GM12878 (cell line): ENCODE measurements around the gene VAV2. TPM values are rescaled to one million over a fixed set of nuclear protein-coding genes. Genes with fewer than 3 reads are reported as not detected.

Experiments used
- ATAC-seq: fragments of 200-7000 bp; cut with Tn5 transposase; 3 replicates; pipeline ENCODE4 v1.9.1; 2020; ENCODE audit warnings: mild to moderate bottlenecking, moderate library complexity
- BruUV-seq: library from RNA; stranded (reverse); fragments of 400-500 nt; replicated peaks from 2 replicates; lab custom pipeline; 2021; lab: Mats Ljungman, UMichigan
- CTCF ChIA-PET: fragments of 300-600 bp; sonication (Branson Sonifier 250); formaldehyde crosslinking; extraction: SDS; loops from one replicate; lab custom pipeline; 2021; ENCODE audit warnings: inconsistent platforms; lab: Yijun Ruan, JAX
- POLR2A ChIA-PET: fragments of 350-600 bp; formaldehyde crosslinking; extraction: SDS; loops from one replicate; lab custom pipeline; 2021; ENCODE audit warnings: inconsistent platforms; lab: Charles Lee
- RAD21 ChIA-PET: fragments of 300-600 bp; sonication (Branson Sonifier 250); formaldehyde crosslinking; loops from one replicate; lab custom pipeline; 2023; ENCODE audit warnings: antibody characterized with exemption; ENCODE audit not compliant: unreplicated experiment; lab: Charles Lee
- SMC1A ChIA-PET: fragments of 300-600 bp; sonication (Branson Sonifier 250); formaldehyde crosslinking; loops from one replicate; lab custom pipeline; 2023; ENCODE audit not compliant: unreplicated experiment, uncharacterized antibody; lab: Charles Lee
- DNase-seq: peaks from one replicate; pipeline ENCODE4 v3.0.0-alpha.2; 2011; ENCODE audit warnings: low read depth, low spot score
- FAIRE-seq: peaks from 3 replicates; lab custom pipeline; 2011; peaks lifted over from hg19 to GRCh38; lab: Jason Lieb, UNC
- H2AFZ ChIP-seq: 2 replicates; pipeline ENCODE4 v1.6.0; 2011; ENCODE audit warnings: low read depth, low read length, control low read depth; ENCODE audit not compliant: control insufficient read depth
- H3K27ac ChIP-seq: 2 replicates; pipeline ENCODE4 v1.5.1; 2011; ENCODE audit warnings: control low read depth; ENCODE audit not compliant: control insufficient read depth, insufficient read depth
- H3K27me3 ChIP-seq, 2 experiments: replicated peaks in 1 of 2; 2 replicates each; pipeline versions ENCODE4 v1.6.0 to v1.6.1; 2011; ENCODE audit warnings: low read length in 1 of 2; ENCODE audit not compliant: control insufficient read depth in 2 of 2, insufficient read depth in 2 of 2
- H3K36me3 ChIP-seq, 2 experiments: 2 replicates each; pipeline ENCODE4 v1.5.1; 2011; ENCODE audit warnings: low read length in 1 of 2; ENCODE audit not compliant: control insufficient read depth in 2 of 2, insufficient read depth in 2 of 2
- H3K4me1 ChIP-seq: 2 replicates; pipeline ENCODE4 v1.6.1; 2011; ENCODE audit warnings: mild to moderate bottlenecking, low read length, moderate library complexity, mixed read lengths; ENCODE audit not compliant: control insufficient read depth, insufficient read depth
- H3K4me2 ChIP-seq: 2 replicates; pipeline ENCODE4 v1.6.0; 2011; ENCODE audit warnings: control low read depth; ENCODE audit not compliant: control insufficient read depth, insufficient read depth
- H3K4me3 ChIP-seq: fragments of 200-600 bp; sonication (generic); 2 replicates; pipeline ENCODE4 v1.5.1; 2016
- H3K79me2 ChIP-seq: 2 replicates; pipeline ENCODE4 v1.6.0; 2011; ENCODE audit warnings: low read length; ENCODE audit not compliant: control insufficient read depth, insufficient read depth
- H3K9ac ChIP-seq: 2 replicates; pipeline ENCODE4 v1.8.0; 2011; ENCODE audit warnings: low read length, control low read depth, mixed read lengths; ENCODE audit not compliant: control insufficient read depth, insufficient read depth
- H3K9me3 ChIP-seq: replicated peaks from 3 replicates; pipeline ENCODE4 v1.5.1; 2011; ENCODE audit warnings: mild to moderate bottlenecking, low read length; ENCODE audit not compliant: control insufficient read depth, insufficient read depth
- H4K20me1 ChIP-seq: 2 replicates; pipeline ENCODE4 v1.6.0; 2011; ENCODE audit not compliant: control insufficient read depth, insufficient read depth
- BMI1 ChIP-seq: fragments of 450-650 bp; IDR thresholded peaks from 2 replicates; pipeline ENCODE4 v1.6.1; 2016; ENCODE audit warnings: mild to moderate bottlenecking, moderate library complexity, borderline replicate concordance
- CBX3 ChIP-seq: fragments of 200-600 bp; sonication (generic); IDR thresholded peaks from 2 replicates; pipeline ENCODE4 v1.6.1; 2016; ENCODE audit warnings: low read depth, borderline replicate concordance
- CBX5 ChIP-seq: sonication (generic); IDR thresholded peaks from 2 replicates; pipeline ENCODE4 v1.6.1; 2016; ENCODE audit warnings: low read depth, moderate library complexity, mild to moderate bottlenecking, inconsistent platforms
- CHD2 ChIP-seq: IDR thresholded peaks from 2 replicates; pipeline ENCODE4 v1.6.1; 2011; ENCODE audit warnings: low read depth, low read length, improper control_type of control experiment, borderline replicate concordance
- CREM ChIP-seq: IDR thresholded peaks from 2 replicates; pipeline ENCODE4 v1.6.1; 2014; ENCODE audit warnings: antibody characterized with exemption, low read depth
- MTA3 ChIP-seq: IDR thresholded peaks from 2 replicates; pipeline ENCODE4 v1.6.1; 2012; ENCODE audit warnings: low read length, inconsistent platforms, borderline replicate concordance
- NBN ChIP-seq: fragments of 450-650 bp; IDR thresholded peaks from 2 replicates; pipeline ENCODE4 v1.6.1; 2016
- NFYA ChIP-seq: IDR thresholded peaks from 2 replicates; pipeline ENCODE4 v1.6.1; 2011; ENCODE audit warnings: low read depth, mild to moderate bottlenecking, low read length, improper control_type of control experiment, borderline replicate concordance
- NRF1 ChIP-seq: conservative IDR thresholded peaks from 2 replicates; pipeline ENCODE4 v1.6.1; 2011; ENCODE audit warnings: mild to moderate bottlenecking, low read depth, low read length, improper control_type of control experiment
- PKNOX1 ChIP-seq: fragments of 450-650 bp; IDR thresholded peaks from 2 replicates; pipeline ENCODE4 v1.6.1; 2016; ENCODE audit warnings: mild to moderate bottlenecking
- RCOR1 ChIP-seq: conservative IDR thresholded peaks from 2 replicates; pipeline ENCODE4 v1.6.1; 2012; ENCODE audit warnings: low read depth, low read length, improper control_type of control experiment
- WRNIP1 ChIP-seq: IDR thresholded peaks from 2 replicates; pipeline ENCODE4 v1.6.1; 2011; ENCODE audit warnings: low read depth, low read length, improper control_type of control experiment, borderline replicate concordance
- WGBS: methylation state at CpG from one replicate; pipeline ENCODE4 v1.1.6; 2016; ENCODE audit warnings: low lambda C conversion rate; ENCODE audit not compliant: insufficient replicate concordance, insufficient coverage; ENCODE audit errors: missing lambda C conversion rate; 5-methylcytosine and 5-hydroxymethylcytosine counted together
- in situ Hi-C: fragments of 300-500 bp; cut with MboI; formaldehyde crosslinking; loops from 9 replicates; pipeline ENCODE4 v1.14.3; 2018; ENCODE audit warnings: mixed read lengths
- intact Hi-C: fragments of 100-400 bp; cut with micrococcal nuclease; formaldehyde crosslinking; loops from one replicate; pipeline ENCODE4 v1.14.2; 2022; ENCODE audit not compliant: unreplicated experiment
- polyA plus RNA-seq, 11 experiments: library from polyadenylated mRNA; depleted of rRNA in 4 of 11; unstranded in 6 of 11; stranded (reverse) in 5 of 11; fragments of >200 nt; fragmentation: Nextera tagmentation in 4 of 11; fragmentation: Illumina TruSeq in 1 of 11; extraction: Ambion mirVana in 4 of 11; extraction: Trizol in 1 of 11; gene quantifications; 1 replicate in 1 of 11; 2 replicates in 10 of 11; pipeline versions ENCODE4 v1.2.1 to v1.2.3, GENCODE V29; 2011 to 2016; ENCODE audit warnings: inconsistent platforms in 2 of 11, missing spikeins in 2 of 11, low read depth in 1 of 11
- total RNA-seq, 4 experiments: library from RNA; depleted of rRNA in 3 of 4; stranded (reverse); fragments of >200 nt in 3 of 4; fragmentation: Illumina TruSeq in 1 of 4; extraction: Trizol in 1 of 4; gene quantifications; 2 replicates each; pipeline versions ENCODE4 v1.2.1 to v1.2.3, GENCODE V29; 2013 to 2021
- TF ChIP-seq, protein P1 (sequence below): fragments of 450-650 bp; formaldehyde crosslinking; IDR thresholded peaks from 2 replicates; pipeline ENCODE4 v1.4.0; 2020; ENCODE audit warnings: mild to moderate bottlenecking, moderate library complexity
- TF ChIP-seq, protein P2 (sequence below): fragments of 450-650 bp; formaldehyde crosslinking; IDR thresholded peaks from 2 replicates; pipeline ENCODE4 v1.5.0; 2022; ENCODE audit warnings: mild to moderate bottlenecking, missing genetic modification characterization

VAV2 gene
- total and polyA plus RNA-seq, 10 of the 15 experiments (the other 5 are each of a cell fraction or from before 2014, with no cell fraction given), result 0.13 to 43.9 (median 16.9) TPM

DNA sequence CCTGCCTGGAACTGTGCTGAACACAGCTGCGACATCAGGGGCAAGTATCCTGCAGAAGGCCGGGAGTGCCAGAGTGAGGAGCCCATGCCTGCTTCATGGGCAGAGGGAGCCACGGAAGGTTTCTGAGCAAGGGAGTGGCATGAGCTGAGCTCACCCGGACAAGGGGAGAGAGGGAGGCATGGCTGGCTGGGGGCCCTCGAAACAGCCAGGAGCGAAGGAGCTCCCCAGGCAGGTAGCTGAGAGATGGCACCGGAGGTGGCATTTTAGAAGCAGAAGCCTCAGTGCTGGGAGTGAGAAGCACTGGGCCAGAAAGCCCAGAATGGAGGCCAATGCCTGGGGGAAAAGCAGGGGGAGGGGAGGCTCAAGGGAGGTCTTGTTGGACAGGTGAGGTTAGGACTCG, 197.1 kb downstream of the VAV2 start (continued):
- TF ChIP-seq, protein P1, sequence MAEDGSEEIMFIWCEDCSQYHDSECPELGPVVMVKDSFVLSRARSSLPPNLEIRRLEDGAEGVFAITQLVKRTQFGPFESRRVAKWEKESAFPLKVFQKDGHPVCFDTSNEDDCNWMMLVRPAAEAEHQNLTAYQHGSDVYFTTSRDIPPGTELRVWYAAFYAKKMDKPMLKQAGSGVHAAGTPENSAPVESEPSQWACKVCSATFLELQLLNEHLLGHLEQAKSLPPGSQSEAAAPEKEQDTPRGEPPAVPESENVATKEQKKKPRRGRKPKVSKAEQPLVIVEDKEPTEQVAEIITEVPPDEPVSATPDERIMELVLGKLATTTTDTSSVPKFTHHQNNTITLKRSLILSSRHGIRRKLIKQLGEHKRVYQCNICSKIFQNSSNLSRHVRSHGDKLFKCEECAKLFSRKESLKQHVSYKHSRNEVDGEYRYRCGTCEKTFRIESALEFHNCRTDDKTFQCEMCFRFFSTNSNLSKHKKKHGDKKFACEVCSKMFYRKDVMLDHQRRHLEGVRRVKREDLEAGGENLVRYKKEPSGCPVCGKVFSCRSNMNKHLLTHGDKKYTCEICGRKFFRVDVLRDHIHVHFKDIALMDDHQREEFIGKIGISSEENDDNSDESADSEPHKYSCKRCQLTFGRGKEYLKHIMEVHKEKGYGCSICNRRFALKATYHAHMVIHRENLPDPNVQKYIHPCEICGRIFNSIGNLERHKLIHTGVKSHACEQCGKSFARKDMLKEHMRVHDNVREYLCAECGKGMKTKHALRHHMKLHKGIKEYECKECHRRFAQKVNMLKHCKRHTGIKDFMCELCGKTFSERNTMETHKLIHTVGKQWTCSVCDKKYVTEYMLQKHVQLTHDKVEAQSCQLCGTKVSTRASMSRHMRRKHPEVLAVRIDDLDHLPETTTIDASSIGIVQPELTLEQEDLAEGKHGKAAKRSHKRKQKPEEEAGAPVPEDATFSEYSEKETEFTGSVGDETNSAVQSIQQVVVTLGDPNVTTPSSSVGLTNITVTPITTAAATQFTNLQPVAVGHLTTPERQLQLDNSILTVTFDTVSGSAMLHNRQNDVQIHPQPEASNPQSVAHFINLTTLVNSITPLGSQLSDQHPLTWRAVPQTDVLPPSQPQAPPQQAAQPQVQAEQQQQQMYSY (CRISPR knock-in tag), result no peak
- TF ChIP-seq WRNIP1, result no peak
- TF ChIP-seq CBX3, result no peak
- no peak for TF ChIP-seq CREM
- no peak for TF ChIP-seq NBN

DNA sequence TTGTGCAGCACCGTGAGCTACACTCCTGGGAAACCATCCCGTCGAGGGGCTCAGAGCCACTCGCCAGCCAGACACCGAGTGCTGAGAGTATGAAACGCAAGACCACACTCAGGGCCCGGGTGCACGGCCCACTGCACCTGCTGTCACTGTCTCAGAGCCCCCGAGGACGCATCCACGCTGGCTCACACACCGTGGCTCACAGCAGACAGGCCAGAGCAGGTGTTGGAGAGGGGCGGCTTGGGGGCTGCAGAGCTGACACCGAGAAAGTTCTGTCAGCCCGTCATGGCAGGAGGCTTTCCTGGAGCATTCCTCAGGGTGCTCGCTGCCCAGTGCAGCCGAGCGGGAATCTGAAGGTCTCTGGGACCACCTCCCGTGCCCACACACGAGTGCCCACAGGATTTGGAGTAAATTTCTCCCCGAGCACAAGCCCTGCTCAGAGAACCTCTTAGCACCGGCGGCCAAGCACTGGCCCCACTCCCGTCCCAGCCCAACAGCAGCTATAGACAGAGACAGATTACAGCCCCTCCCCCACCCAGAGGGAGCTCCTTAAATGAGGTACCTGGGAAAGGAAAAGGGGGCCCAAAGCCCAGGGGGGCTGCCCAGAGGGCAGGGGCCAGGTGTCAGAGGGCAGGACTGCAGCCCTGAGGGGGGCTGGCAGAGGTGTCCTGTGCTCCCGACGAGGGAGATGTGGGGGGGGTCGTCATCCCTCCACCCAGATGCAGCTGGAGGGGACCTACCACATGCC, 197.9 kb downstream of the VAV2 start:
- ChIA-PET RAD21 (interaction anchor here (1.2 to 4.9 kb wide), 7 partner anchors 12 to 200 kb away, joined by 3 to 44 read pairs (median 6); no protein-coding TSS in a partner anchor), SMC1A (interaction anchor here (1.8 to 2.3 kb wide), 2 partner anchors 199 to 201 kb away, joined by 7 to 18 read pairs; no protein-coding TSS in a partner anchor), CTCF (interaction anchor here (1.0 to 4.5 kb wide), 5 partner anchors 10 to 200 kb away, joined by 3 to 50 read pairs (median 4); no protein-coding TSS in a partner anchor), POLR2A (interaction anchor here (1.2 to 1.5 kb wide), 2 partner anchors 9 to 12 kb away, joined by 3 read pairs; no protein-coding TSS in a partner anchor)
- intact Hi-C loops, result loop anchor here (10.0 kb wide), 1 partner anchor 301 kb away; no protein-coding TSS in a partner anchor
- DNase-seq (no peak), ATAC-seq (no peak), FAIRE-seq (no peak)
- Histone ChIP-seq H3K4me1 (peaks cover 11% of the 10 kb centered on the region), H3K4me2 (peak overlapping the region; percentile 1; the same call in 1 of the 2 replicates), H3K36me3 (peaks cover 0 to 25% of the 10 kb centered on the region in 2 experiments; a peak in 3 of 4 replicates), H3K9me3 (no peaks in the 10 kb centered on the region), H3K27ac (peak overlapping the region; percentile 14), H3K79me2 (no peaks in the 10 kb centered on the region), H4K20me1 (no peaks in the 10 kb centered on the region), H3K27me3 (no peaks in the 10 kb centered on the region), H3K9ac (no peak overlapping the region; the same call in 1 of the 2 replicates), H3K4me3 (no peak overlapping the region), H2AFZ (no peak overlapping the region)
- BruUV-seq, result no TSS peak
- in situ Hi-C loops, result no loop called here
- 44% methylated on average over 25 of the region's 27 CpGs for WGBS
- TF ChIP-seq MTA3 (no peak), RCOR1 (no peak), PKNOX1 (no peak), CHD2 (no peak), CBX5 (no peak), BMI1 (no peak), NFYA (no peak), NRF1 (no peak)
- TF ChIP-seq, protein P2, sequence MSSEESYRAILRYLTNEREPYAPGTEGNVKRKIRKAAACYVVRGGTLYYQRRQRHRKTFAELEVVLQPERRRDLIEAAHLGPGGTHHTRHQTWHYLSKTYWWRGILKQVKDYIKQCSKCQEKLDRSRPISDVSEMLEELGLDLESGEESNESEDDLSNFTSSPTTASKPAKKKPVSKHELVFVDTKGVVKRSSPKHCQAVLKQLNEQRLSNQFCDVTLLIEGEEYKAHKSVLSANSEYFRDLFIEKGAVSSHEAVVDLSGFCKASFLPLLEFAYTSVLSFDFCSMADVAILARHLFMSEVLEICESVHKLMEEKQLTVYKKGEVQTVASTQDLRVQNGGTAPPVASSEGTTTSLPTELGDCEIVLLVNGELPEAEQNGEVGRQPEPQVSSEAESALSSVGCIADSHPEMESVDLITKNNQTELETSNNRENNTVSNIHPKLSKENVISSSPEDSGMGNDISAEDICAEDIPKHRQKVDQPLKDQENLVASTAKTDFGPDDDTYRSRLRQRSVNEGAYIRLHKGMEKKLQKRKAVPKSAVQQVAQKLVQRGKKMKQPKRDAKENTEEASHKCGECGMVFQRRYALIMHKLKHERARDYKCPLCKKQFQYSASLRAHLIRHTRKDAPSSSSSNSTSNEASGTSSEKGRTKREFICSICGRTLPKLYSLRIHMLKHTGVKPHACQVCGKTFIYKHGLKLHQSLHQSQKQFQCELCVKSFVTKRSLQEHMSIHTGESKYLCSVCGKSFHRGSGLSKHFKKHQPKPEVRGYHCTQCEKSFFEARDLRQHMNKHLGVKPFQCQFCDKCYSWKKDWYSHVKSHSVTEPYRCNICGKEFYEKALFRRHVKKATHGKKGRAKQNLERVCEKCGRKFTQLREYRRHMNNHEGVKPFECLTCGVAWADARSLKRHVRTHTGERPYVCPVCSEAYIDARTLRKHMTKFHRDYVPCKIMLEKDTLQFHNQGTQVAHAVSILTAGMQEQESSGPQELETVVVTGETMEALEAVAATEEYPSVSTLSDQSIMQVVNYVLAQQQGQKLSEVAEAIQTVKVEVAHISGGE, result no peak
